Measurements from ENCODE around the gene VRK1.

- TF ChIP-seq POLR2A (IDR thresholded peaks at IDR 0.05; ENCODE audit: control extremely low read depth in 1 of 2, low read depth in 2 of 2, low read length in 2 of 2) = no peak
- TF ChIP-seq, protein P1, sequence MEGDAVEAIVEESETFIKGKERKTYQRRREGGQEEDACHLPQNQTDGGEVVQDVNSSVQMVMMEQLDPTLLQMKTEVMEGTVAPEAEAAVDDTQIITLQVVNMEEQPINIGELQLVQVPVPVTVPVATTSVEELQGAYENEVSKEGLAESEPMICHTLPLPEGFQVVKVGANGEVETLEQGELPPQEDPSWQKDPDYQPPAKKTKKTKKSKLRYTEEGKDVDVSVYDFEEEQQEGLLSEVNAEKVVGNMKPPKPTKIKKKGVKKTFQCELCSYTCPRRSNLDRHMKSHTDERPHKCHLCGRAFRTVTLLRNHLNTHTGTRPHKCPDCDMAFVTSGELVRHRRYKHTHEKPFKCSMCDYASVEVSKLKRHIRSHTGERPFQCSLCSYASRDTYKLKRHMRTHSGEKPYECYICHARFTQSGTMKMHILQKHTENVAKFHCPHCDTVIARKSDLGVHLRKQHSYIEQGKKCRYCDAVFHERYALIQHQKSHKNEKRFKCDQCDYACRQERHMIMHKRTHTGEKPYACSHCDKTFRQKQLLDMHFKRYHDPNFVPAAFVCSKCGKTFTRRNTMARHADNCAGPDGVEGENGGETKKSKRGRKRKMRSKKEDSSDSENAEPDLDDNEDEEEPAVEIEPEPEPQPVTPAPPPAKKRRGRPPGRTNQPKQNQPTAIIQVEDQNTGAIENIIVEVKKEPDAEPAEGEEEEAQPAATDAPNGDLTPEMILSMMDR (IDR thresholded peaks at IDR 0.05; ENCODE audit: control extremely low read depth in 1 of 3, insufficient read depth in 1 of 3, low read depth in 1 of 3, low read length in 3 of 3) = no peak
- no peak for TF ChIP-seq ASH2L (IDR thresholded peaks at IDR 0.05; ENCODE audit: low read length)
- TF ChIP-seq, protein P2, sequence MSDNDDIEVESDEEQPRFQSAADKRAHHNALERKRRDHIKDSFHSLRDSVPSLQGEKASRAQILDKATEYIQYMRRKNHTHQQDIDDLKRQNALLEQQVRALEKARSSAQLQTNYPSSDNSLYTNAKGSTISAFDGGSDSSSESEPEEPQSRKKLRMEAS (IDR thresholded peaks at IDR 0.05) = no peak
- no peak for TF ChIP-seq YY1 (IDR thresholded peaks at IDR 0.05; ENCODE audit: low read depth, low read length)
Measured at GRCh38 chr14:96801931-96802330, 4.7 kb downstream of the VRK1 start.

Data from H1 (cell line).